Adrenal gland (tissue), 12 donors: ENCODE results near the gene WDR70. TPM values are rescaled to one million over a fixed set of nuclear protein-coding genes. Genes with fewer than 3 reads are reported as not detected.

ENCODE experiments used
- DNase-seq, 7 donors: peaks; one replicate each; pipeline ENCODE4 v3.0.0-alpha.2; 2019 to 2020
- H3K27ac ChIP-seq, 5 donors: fragments of 200-600 bp; sonication (generic) in 4 of 5; 1 replicate in 3 of 5; 2 replicates in 2 of 5; pipeline versions ENCODE4 v1.5.1 to v1.8.0; 2016 to 2020; ENCODE audit warnings: mild to moderate bottlenecking in 1 of 5
- H3K27me3 ChIP-seq: fragments of 200-600 bp; 2 replicates; pipeline ENCODE4 v1.8.0; 2021
- H3K36me3 ChIP-seq, 2 donors: fragments of 200-600 bp; replicated peaks in 1 of 2; 1 replicate in 1 of 2; 2 replicates in 1 of 2; pipeline versions ENCODE4 v1.5.1 to v1.8.0; 2018 to 2022
- H3K4me1 ChIP-seq, 2 donors: fragments of 200-600 bp; replicated peaks in 1 of 2; 1 replicate in 1 of 2; 2 replicates in 1 of 2; pipeline versions ENCODE4 v1.5.1 to v1.8.0; 2018 to 2021
- H3K4me3 ChIP-seq, 4 donors: fragments of 200-600 bp; sonication (generic) in 3 of 4; one replicate each; pipeline ENCODE4 v1.5.1; 2016 to 2018
- H3K9me3 ChIP-seq, 3 donors: fragments of 200-600 bp; sonication (generic) in 1 of 3; replicated peaks in 1 of 3; 1 replicate in 2 of 3; 2 replicates in 1 of 3; pipeline versions ENCODE4 v1.5.1 to v1.8.0; 2016 to 2021
- CTCF ChIP-seq, 6 experiments: fragments of 450-650 bp in 4 of 6; fragments of 200-600 bp in 2 of 6; sonication (generic) in 1 of 6; IDR thresholded peaks; 1 replicate in 5 of 6; 2 replicates in 1 of 6; pipeline versions ENCODE4 v1.5.1 to v1.8.0; 2016 to 2021; ENCODE audit warnings: antibody characterized with exemption in 6 of 6, mild to moderate bottlenecking in 2 of 6, moderate library complexity in 1 of 6
- POLR2A ChIP-seq, 2 donors: fragments of 450-650 bp; IDR thresholded peaks; one replicate each; pipeline ENCODE4 v1.6.1; 2017; ENCODE audit warnings: antibody characterized with exemption in 2 of 2, mild to moderate bottlenecking in 2 of 2, moderate library complexity in 1 of 2
- WGBS, 4 donors: extraction: QIAGEN DNeasy Blood & Tissue Kit in 2 of 4; methylation state at CpG; one replicate each; pipeline versions ENCODE4 v1.1.5 to v1.1.7; 2013 to 2017; 5-methylcytosine and 5-hydroxymethylcytosine counted together
- intact Hi-C, 2 donors: fragments of 100-400 bp; cut with DNase I; formaldehyde crosslinking; loops; one replicate each; pipeline versions ENCODE4 v1.14.1 to v1.15.0; 2022 to 2023
- polyA plus RNA-seq, 3 donors: library from polyadenylated mRNA; stranded (reverse); fragments of 200-250 nt in 2 of 3; fragments of 350-450 nt in 1 of 3; fragmentation: Illumina TruSeq in 1 of 3; extraction: RNeasy Lipid Tissue Mini Kit (QIAGEN cat#74804) in 1 of 3; gene quantifications; one replicate each; pipeline ENCODE4 v1.2.3, GENCODE V29; 2013 to 2014
- total RNA-seq, 9 donors: library from RNA; depleted of rRNA in 4 of 9; stranded (reverse); fragments of >200 nt in 4 of 9; fragments of 120-200 nt in 1 of 9; fragmentation: NEBNext Ultra II Directional in 1 of 9; extraction: Animal tissue kit (Norgen Biotek cat#: 25700) in 1 of 9; gene quantifications; one replicate each; pipeline versions ENCODE4 v1.1.0 to v1.2.4, GENCODE V29; 2013 to 2023
- donor health status: healthy with polysubstance abuse.
- donor health status: Bipolar disorder and iron deficiency.
- donor health status: DM: yes; HTN: yes; CAD: no.
- donor health status: DM: no; HTN: no; CAD: no.
- donor health status: DM: no; HTN: no; CAD: no.
- donor health status: DM: yes; HTN: yes; CAD: no.

Gene WDR70
- total and polyA plus RNA-seq, 12 donors: 9.2 to 42.6 (median 28.4) TPM

- no peak for DNase-seq
Measured at GRCh38 chr5:37519304-37519703, 140.2 kb downstream of the WDR70 start.

GRCh38 chr5:37519807-37520206, 140.7 kb downstream of the WDR70 start:
- Histone ChIP-seq H3K36me3 (no peaks in the 10 kb centered on the region), H3K27me3 (no peaks in the 10 kb centered on the region), H3K9me3 (no peaks in the 10 kb centered on the region), H3K4me3 (no peak overlapping the region), H3K4me1 (no peaks in the 10 kb centered on the region), H3K27ac (no peak overlapping the region)
- intact Hi-C loops: no loop called here
- no peak for DNase-seq
- TF ChIP-seq CTCF (IDR thresholded peaks at IDR 0.05) (no peak), POLR2A (IDR thresholded peaks at IDR 0.05) (no peak)
- 96 to 98% (median 97%) methylated on average over 1 of the region's 1 CpG for WGBS, 4 donors

More at GRCh38 chr5:37519304-37519703, 140.2 kb downstream of the WDR70 start:
- H3K36me3 ChIP-seq: no peaks in the 10 kb centered on the region
- no peak overlapping the region for H3K4me3 ChIP-seq
- no peaks in the 10 kb centered on the region for H3K27me3 ChIP-seq
- H3K9me3 ChIP-seq: no peaks in the 10 kb centered on the region
- no peak overlapping the region for H3K27ac ChIP-seq
- WGBS, 4 donors: 96 to 100% (median 97%) methylated on average over 14 to 43 of the region's 43 CpGs
- no peaks in the 10 kb centered on the region for H3K4me1 ChIP-seq
- no peak for TF ChIP-seq POLR2A (IDR thresholded peaks at IDR 0.05)
- no peak for TF ChIP-seq CTCF (IDR thresholded peaks at IDR 0.05)
- intact Hi-C loops: no loop called here

GRCh38 chr5:37520811-37521210, 141.7 kb downstream of the WDR70 start:
- Histone ChIP-seq H3K27me3 (no peaks in the 10 kb centered on the region), H3K36me3 (no peaks in the 10 kb centered on the region), H3K27ac (no peak overlapping the region), H3K4me3 (no peak overlapping the region), H3K4me1 (no peaks in the 10 kb centered on the region), H3K9me3 (no peaks in the 10 kb centered on the region)
- TF ChIP-seq POLR2A (IDR thresholded peaks at IDR 0.05) (no peak), CTCF (IDR thresholded peaks at IDR 0.05) (no peak)
- 93 to 98% (median 96%) methylated on average over 1 of the region's 1 CpG for WGBS, 4 donors
- no peak for DNase-seq
- intact Hi-C loops: no loop called here

- no peaks in the 10 kb centered on the region for H3K27me3 ChIP-seq
- no peak overlapping the region for H3K4me3 ChIP-seq
- intact Hi-C loops: no loop called here
- H3K27ac ChIP-seq: no peak overlapping the region
- 96 to 99% (median 97%) methylated on average over 11 to 13 of the region's 13 CpGs for WGBS, 4 donors
- no peak for DNase-seq
- H3K36me3 ChIP-seq: no peaks in the 10 kb centered on the region
- H3K4me1 ChIP-seq: no peaks in the 10 kb centered on the region
- TF ChIP-seq POLR2A (IDR thresholded peaks at IDR 0.05) (no peak), CTCF (IDR thresholded peaks at IDR 0.05) (no peak)
- no peaks in the 10 kb centered on the region for H3K9me3 ChIP-seq
Measured at GRCh38 chr5:37532976-37533740, 154.0 kb downstream of the WDR70 start.
